Mucosa of rectum (tissue), 2 donors: ENCODE data around the gene WDR47.

ENCODE experiments used
- H3K27ac ChIP-seq, 2 donors: one replicate each; pipeline ENCODE4 v1.7.0; 2013; ENCODE audit warnings: inconsistent platforms in 2 of 2, low read depth in 2 of 2, low read length in 2 of 2
- H3K27me3 ChIP-seq, 2 donors: one replicate each; pipeline ENCODE4 v1.7.0; 2013; ENCODE audit warnings: low read length in 2 of 2; ENCODE audit not compliant: control insufficient read depth in 2 of 2, insufficient read depth in 2 of 2
- H3K36me3 ChIP-seq, 2 donors: one replicate each; pipeline ENCODE4 v1.7.0; 2013; ENCODE audit warnings: low read length in 2 of 2; ENCODE audit not compliant: control insufficient read depth in 2 of 2, insufficient read depth in 2 of 2
- H3K4me1 ChIP-seq, 2 donors: one replicate each; pipeline ENCODE4 v1.7.0; 2013; ENCODE audit warnings: low read length in 2 of 2, mild to moderate bottlenecking in 1 of 2; ENCODE audit not compliant: control insufficient read depth in 2 of 2, insufficient read depth in 2 of 2
- H3K4me3 ChIP-seq, 2 donors: one replicate each; pipeline ENCODE4 v1.7.0; 2013; ENCODE audit warnings: low read length in 2 of 2
- H3K9ac ChIP-seq, 2 donors: one replicate each; pipeline ENCODE4 v1.7.0; 2013; ENCODE audit warnings: low read length in 2 of 2, low read depth in 1 of 2, mild to moderate bottlenecking in 1 of 2
- H3K9me3 ChIP-seq, 2 donors: one replicate each; pipeline ENCODE4 v1.7.0; 2013; ENCODE audit warnings: low read length in 2 of 2; ENCODE audit not compliant: control insufficient read depth in 2 of 2
- donor health status: healthy.
- donor health status: Normal muscosa, but diverticular disease.

Gene WDR47

DNA sequence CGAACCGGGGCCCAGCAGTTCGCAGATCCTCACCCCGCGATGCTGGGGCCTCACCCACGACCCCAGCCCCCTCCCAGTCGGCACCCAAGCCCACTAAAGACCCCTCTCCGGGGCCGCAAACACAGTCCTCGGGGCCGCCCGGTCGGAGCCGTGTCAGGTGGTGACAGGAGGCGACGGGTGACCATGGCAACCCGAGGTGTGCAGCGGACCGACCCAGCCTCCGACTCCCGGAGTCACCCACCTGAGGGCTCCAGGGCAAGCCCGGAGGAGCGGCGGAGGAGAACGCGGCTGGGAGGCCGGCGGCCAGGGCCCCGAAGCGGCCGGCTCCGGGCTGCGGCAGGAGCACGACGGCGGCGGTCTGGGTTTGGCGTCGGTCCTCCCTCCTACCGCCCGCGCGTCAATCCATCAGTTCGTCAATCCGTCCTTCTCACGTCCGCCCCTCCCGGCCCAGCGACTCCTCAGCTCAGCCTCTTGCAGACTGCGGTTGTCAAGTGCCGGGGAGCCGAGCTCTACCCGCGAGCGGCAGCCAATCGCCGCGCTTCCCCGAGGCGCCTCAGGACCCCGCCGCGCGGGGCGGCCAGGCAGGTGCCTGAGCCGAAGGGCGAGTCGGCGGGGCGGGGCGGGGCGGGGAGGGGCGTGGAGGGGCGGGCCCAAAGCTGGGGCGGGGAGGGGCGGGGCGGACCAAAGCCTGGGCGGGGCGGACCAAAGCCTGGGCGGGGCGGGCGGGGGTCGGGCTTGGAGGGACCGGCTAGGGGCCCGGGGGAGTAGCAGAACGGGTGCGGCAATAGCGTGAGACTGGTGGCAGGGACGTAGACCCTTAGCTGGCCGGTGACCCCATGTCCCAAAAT lies at the start of gene WDR47:
TSS of gene WDR47 (minus strand) at position 482 of the 848 bp plus-strand sequence. CDS start 18,590 bp downstream, outside the sequence.
- Histone ChIP-seq H3K9me3 (no peaks in the 10 kb centered on the region), H3K27ac (peak within 1 kb of the TSS; percentile 82 to 87), H3K27me3 (no peaks in the 10 kb centered on the region), H3K4me1 (peaks cover 0 to 3% of the 10 kb centered on the region in 2 donors), H3K4me3 (peak within 1 kb of the TSS; percentile 89 to 92), H3K36me3 (no peaks in the 10 kb centered on the region), H3K9ac (peak within 1 kb of the TSS; percentile 81 to 91)

- H3K27ac ChIP-seq = peak overlapping the region; percentile 96 to 97
- H3K9ac ChIP-seq = peak overlapping the region; percentile 82 to 89
- H3K9me3 ChIP-seq = no peaks in the 10 kb centered on the region
- peaks cover 17 to 23% of the 10 kb centered on the region in 2 donors for H3K4me1 ChIP-seq
- no peaks in the 10 kb centered on the region for H3K27me3 ChIP-seq
- H3K4me3 ChIP-seq = peak overlapping the region; percentile 79 to 80
- peaks cover 9 to 15% of the 10 kb centered on the region in 2 donors for H3K36me3 ChIP-seq
Measured at GRCh38 chr1:109091078-109091838, 49.4 kb upstream of the WDR47 start.

- Histone ChIP-seq H3K4me3 (peak within 1 kb of the TSS; percentile 79 to 80), H3K36me3 (peaks cover 9 to 15% of the 10 kb centered on the region in 2 donors), H3K4me1 (peaks cover 16 to 17% of the 10 kb centered on the region in 2 donors), H3K9ac (peak within 1 kb of the TSS; percentile 82 to 89), H3K27ac (peak within 1 kb of the TSS; percentile 96 to 97), H3K27me3 (no peaks in the 10 kb centered on the region), H3K9me3 (no peaks in the 10 kb centered on the region)
Measured at GRCh38 chr1:109090196-109091077, 48.5 kb upstream of the WDR47 start, which contains the start of gene TMEM167B. TSS of gene TMEM167B (plus strand) at chr1:109090764. CDS start at chr1:109090873, 109 bp downstream.

DNA sequence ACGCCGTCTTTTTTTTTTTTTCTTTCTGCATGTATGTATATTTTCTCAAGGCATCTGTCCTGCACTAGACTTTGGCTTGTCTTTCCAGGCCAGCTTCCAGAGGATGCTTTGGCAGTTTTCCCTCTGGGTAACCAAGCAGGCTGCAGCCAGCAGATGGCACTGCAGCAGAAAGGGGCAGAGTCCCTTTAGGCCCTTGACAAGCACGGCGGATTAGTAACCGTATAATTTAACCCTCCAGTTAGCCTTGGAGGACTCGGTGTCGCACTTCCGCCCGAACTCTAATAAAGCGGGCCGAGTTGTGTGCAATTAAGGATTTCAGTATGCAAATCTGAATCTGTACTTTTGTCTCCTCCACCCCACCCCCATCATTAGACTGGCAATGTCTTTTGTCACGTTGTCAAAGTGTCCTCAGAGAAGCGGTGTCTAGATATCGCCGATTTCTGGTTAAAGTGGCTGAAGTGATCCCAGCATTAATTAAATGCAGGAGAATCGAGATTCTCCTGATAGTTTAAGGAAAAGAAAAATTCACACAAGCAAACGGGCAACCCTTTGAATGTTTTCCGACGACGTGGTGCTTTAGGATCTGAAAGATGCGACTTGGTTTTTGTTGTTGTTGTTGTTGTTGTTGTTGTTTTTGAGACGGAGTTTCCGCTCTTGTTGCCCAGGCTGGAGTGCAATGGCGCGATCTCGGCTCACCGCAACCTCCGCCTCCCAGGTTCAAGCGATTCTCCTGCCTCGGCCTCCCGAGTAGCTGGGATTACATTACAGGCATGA lies 47.5 kb upstream of the WDR47 start:
- no peaks in the 10 kb centered on the region for H3K27me3 ChIP-seq
- H3K36me3 ChIP-seq = peaks cover 3 to 10% of the 10 kb centered on the region in 2 donors
- peak overlapping the region in 1 of 2 donors; percentile 96 for H3K27ac ChIP-seq
- H3K4me3 ChIP-seq = peak overlapping the region; percentile 6 to 79
- peaks cover 16 to 17% of the 10 kb centered on the region in 2 donors for H3K4me1 ChIP-seq
- peak overlapping the region in 1 of 2 donors; percentile 89 for H3K9ac ChIP-seq
- H3K9me3 ChIP-seq = no peaks in the 10 kb centered on the region

GRCh38 chr1:109084563-109085517 lies 42.9 kb upstream of the WDR47 start:
- Histone ChIP-seq H3K27me3 (no peaks in the 10 kb centered on the region), H3K9ac (no peak overlapping the region), H3K4me1 (peaks cover 0 to 5% of the 10 kb centered on the region in 2 donors), H3K4me3 (no peak overlapping the region), H3K9me3 (no peaks in the 10 kb centered on the region), H3K36me3 (no peaks in the 10 kb centered on the region), H3K27ac (no peak overlapping the region)

DNA sequence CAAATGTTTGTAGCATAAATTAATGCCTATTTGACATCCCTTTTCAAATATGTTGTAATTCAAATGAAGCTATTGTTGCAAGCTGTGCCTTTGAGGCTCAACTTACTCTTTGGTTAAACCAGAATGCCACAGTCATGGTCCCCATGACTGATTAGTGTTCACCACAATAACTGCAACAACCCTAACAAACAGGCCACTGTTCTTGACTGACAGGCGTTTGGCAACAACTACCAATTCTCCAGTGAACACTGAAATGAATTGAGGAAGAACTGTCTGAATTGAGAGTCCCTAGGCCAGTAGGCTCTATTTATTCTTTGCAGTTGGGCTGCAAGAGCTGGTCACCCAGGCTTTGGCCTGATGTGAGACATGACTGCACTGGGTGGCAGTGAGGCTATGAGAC lies 42.0 kb upstream of the WDR47 start:
- H3K36me3 ChIP-seq = no peaks in the 10 kb centered on the region
- peaks cover 0 to 5% of the 10 kb centered on the region in 2 donors for H3K4me1 ChIP-seq
- no peak overlapping the region for H3K9ac ChIP-seq
- no peak overlapping the region for H3K27ac ChIP-seq
- H3K4me3 ChIP-seq = no peak overlapping the region
- no peaks in the 10 kb centered on the region for H3K9me3 ChIP-seq
- H3K27me3 ChIP-seq = no peaks in the 10 kb centered on the region

DNA sequence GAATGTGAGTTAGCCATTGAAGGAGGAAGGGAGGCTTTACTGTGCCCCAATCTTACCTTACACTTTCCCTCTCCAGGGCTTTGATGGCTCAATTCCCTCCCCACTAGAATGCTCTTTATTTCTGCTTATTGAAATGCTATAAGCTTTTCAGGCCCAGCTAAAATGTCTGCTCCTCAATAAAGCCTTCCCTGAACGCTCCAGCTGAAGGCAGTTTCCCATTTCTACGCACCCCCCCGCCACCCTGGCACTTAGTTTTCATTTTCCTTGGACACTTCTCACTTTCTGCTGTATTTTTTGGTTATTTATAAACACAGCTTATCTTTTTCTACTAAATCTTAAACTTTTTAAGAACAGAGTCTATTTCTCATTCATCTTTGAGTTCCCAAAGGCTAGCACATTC lies 41.6 kb upstream of the WDR47 start:
- no peak overlapping the region for H3K9ac ChIP-seq
- H3K4me3 ChIP-seq = no peak overlapping the region
- H3K27me3 ChIP-seq = no peaks in the 10 kb centered on the region
- no peaks in the 10 kb centered on the region for H3K9me3 ChIP-seq
- H3K4me1 ChIP-seq = peaks cover 0 to 5% of the 10 kb centered on the region in 2 donors
- H3K36me3 ChIP-seq = no peaks in the 10 kb centered on the region
- no peak overlapping the region for H3K27ac ChIP-seq

- Histone ChIP-seq H3K27ac (peak overlapping the region; percentile 16 to 42), H3K9me3 (no peaks in the 10 kb centered on the region), H3K4me1 (peaks cover 2 to 5% of the 10 kb centered on the region in 2 donors), H3K36me3 (no peaks in the 10 kb centered on the region), H3K27me3 (no peaks in the 10 kb centered on the region), H3K4me3 (peak overlapping the region in 1 of 2 donors; percentile 35), H3K9ac (no peak overlapping the region)
Measured at GRCh38 chr1:109080441-109081082, 38.7 kb upstream of the WDR47 start.
